NCI-H2107 (cell line): ENCODE measurements around the gene RALGPS1.

Experiments
- DNase-seq: peaks from one replicate; lab custom pipeline; 2025; lab: John Stamatoyannopoulos, UW

Gene RALGPS1

GRCh38 chr9:127193483-127193882 lies 278.9 kb downstream of the RALGPS1 start:
- no peak for DNase-seq

DNA sequence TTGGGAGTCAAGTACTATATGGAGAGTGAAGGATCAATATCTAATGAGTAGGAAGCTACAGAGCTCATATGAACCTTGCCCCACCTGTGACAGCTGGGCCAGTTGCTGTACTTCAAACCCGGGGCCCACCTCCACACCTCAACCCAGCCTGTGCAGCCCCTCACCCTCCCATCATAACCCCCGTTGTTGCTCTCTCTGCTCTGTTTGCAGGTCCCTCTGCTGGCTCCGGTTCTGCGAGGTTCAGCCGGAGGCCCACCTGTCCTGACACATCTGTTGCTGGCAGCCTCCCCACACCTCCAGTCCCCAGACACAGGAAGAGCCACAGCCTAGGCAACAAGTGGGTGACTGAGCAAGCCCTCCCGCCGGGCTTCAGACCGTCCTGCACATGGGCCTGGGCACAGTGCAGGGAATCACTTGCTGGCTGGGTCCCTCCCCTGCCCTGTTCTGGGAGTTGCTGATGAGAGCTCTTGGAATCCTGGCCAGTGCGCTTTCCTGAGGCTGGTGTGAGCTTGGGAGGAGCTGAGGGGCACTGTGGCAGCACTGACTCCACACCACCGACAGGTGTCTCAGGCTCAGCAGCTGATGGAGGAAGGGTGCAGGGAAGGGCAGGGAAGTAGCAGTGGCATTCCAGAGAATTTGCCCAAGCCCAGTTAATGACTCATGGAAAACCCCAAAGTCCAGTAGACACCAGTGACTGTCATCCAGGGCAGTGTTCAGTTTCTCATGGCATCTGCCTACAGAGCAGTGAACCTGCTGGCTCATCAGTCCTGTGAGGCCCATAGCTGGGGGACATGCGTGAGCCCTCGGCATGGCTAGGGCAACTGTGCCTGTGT lies 280.5 kb downstream of the RALGPS1 start:
- no peak for DNase-seq

DNA sequence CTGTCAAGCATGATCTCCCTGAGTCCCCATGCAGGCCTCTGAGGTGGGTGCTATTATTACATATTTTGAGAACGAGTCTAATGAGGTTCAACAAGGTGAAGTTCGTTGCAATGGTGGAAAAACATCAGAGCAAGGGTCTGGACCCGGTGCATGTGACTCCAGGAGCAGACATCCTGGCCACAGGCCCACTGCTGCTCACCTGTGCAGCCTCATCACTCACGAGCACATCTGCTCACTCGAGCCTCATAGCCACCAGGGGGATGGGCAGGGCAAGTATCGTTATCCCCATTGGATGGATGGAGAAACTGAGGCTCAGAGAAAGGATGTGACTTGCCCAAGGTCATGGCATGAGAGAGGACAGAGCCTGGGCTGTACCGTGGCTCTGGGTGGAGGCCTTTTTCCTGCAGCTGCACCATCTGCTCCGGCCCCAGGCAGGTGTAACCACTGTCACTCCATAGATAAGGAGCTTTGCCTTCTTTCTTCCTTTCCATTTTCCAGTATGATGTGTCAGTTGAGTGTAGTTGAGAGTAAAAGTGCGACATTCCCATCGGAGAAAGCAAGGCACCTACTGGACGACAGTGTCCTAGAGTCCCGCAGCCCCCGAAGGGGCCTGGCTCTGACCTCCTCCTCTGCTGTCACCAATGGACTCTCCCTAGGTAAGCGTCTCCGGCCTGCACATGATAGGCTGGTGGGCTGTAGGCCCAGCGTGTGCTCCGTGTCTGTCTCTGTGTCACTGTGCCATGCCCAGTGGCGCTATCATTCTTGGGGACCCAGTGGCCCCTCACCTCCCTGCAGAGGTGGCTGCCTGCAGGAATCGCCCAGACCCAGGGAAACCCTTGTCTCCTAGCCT lies 281.6 kb downstream of the RALGPS1 start:
- DNase-seq, result no peak

DNA sequence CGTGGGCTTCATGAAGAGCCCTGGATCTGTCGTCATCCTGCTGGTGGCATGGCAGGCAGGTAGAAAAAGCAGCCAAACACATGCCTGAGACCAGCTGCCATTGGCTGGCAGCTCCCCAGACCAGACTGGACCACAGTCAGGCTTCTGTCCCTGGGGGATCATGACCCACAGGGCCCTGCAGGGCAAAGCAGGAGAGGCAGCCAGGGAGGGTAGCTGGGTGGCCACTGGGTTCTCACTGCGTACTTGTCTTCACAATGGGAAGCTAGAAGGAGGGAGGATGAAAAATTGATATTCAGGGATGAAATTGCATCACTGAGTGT lies 282.2 kb downstream of the RALGPS1 start:
- DNase-seq, result no peak

GRCh38 chr9:127197186-127197860 lies 282.7 kb downstream of the RALGPS1 start:
- DNase-seq, result no peak

- DNase-seq, result no peak
Observed at GRCh38 chr9:127197861-127198430, 283.4 kb downstream of the RALGPS1 start.

GRCh38 chr9:127198587-127198986 lies 284.0 kb downstream of the RALGPS1 start:
- no peak for DNase-seq

DNA sequence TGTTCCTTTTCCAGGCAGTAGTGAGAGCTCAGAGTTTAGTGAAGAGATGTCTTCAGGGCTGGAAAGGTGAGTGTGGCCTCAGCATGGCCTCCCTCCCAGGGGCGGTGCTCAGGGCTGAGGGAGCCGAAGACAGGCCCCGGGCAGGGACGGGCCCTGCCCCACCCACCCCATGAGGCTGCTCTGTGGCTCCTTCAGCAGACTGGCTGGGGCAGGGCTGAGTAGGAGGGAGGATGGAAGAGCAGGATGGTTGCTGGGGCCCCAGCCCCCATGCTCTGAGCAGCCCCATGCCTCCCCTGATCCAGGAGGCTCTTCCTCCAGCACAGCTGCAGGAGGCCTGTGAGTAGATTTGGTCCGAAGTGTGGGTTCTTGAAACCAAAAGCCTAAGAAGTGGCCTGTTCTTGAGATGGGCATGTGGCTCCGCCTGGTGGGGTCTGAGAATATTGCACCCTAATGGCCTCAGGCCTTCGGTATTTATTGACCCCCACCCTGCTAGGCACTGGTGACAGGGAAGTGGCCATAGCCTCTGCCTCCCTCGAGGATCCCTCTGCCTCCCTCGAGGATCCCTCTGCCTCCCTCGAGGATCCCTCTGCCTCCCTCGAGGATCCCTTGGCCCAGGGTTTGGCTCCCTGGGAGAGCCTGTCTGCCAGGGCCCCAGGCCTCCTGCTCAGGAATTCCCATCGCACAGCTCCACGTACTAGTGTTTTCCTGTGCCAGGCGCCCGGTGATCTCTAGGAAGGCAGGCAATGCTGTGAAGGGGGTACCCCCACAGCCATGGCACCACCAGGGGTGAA lies 284.6 kb downstream of the RALGPS1 start:
- DNase-seq, result no peak

DNA sequence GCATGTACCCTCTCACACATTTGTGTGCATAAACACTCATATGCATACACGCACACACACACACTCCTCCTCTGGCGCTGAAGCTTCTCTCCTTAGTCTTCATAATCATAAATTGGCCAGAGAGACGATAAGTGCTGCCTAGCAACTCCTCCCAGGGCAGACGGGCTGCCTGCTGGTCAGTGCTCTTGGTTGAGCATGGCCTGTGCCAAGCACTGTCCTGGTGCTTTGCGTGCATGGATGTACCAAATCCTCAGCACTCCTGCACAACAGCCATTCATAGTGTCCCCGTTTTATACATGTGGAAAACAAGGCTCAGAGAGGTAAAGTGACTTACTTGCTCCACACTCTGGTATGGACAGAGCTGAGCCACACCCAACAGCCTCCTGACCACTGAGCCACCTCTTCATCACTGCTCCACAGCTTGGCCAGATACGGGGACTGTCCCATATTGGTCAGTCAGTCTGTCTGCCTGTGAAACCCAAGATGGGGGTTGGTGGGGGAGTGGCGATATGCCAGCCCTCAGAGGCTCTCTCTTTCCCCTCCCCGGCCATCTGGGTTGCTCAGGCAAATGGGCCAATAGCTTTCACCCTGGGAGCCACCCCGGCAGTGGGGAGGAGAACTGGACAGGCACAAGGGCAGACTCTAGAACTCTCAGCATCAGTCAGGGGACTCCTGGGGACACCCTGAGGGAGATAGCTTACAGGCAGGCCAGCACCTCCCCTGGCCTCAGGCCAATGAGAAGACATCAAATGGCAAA lies 285.7 kb downstream of the RALGPS1 start:
- no peak for DNase-seq

DNA sequence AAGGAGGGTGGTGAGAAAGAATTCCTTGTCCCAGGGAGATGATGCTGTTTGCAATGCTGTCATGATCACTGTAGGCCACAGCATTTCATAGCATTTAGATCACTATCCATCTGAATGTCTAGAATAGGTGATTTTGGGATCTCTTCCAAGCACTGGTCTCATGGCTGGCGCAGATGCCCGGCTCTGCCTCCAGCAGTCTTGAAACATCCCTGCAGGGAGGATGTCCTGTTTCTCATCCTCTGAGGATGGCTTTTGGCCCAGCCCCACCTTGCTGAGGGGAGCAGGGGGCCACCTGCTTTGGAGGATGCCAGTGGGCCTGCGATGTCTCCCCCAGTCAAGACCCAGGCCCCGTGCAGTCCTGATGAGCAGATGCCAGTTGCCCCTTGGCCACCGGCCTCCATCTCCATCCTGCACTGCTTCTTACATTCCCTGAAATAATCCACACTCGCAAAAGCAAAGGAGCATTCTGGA lies 286.5 kb downstream of the RALGPS1 start:
- DNase-seq, result no peak

- no peak for DNase-seq
Observed at GRCh38 chr9:127201731-127202130, 287.1 kb downstream of the RALGPS1 start.

- DNase-seq, result no peak
Observed at GRCh38 chr9:127202461-127203169, 288.0 kb downstream of the RALGPS1 start.

- DNase-seq, result no peak
Observed at GRCh38 chr9:127203681-127204327, 289.2 kb downstream of the RALGPS1 start.

- peak; percentile 51 for DNase-seq
Observed at GRCh38 chr9:127204771-127205470, 290.3 kb downstream of the RALGPS1 start.

GRCh38 chr9:127205952-127206351 lies 291.4 kb downstream of the RALGPS1 start:
- DNase-seq, result no peak

- DNase-seq, result no peak
Observed at GRCh38 chr9:127206666-127207065, 292.1 kb downstream of the RALGPS1 start.

DNA sequence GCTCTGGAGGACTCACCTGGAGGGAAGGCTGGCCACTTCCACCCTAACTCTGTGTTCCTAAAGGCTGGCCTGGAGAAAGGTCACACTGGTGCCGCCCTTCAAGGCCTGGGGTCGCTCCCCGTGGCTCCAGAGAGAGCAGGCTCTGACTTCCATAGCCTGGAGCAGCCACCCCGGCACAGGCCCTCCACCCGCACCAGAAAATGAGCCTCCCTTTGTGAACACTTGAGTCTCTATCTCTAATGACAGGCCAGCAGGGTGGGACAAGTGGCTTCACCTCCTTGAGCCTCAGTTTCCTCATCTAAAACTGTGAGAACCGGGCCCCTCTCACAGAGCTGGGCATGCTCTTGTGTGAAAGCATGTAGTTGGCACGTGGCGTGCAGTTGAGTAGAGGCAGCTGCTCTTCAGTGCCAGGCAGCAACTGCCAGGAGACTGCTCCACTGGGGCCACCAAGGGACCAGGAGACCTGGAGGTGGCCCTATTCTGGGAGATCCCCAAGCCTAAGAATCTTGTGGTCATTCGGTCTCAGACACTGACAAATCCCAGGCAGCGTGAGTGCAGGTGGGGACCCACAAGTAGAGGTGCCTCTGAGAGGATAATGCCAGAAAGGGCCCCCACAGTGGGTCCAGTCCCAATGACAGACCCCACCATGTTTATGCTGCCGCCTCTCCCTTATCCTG lies 293.3 kb downstream of the RALGPS1 start:
- no peak for DNase-seq

GRCh38 chr9:127208416-127208815 lies 293.8 kb downstream of the RALGPS1 start:
- no peak for DNase-seq
